Osteoblast (primary cell): ENCODE results near the gene TRMT112. TPM values are rescaled to one million over a fixed set of nuclear protein-coding genes. Genes with fewer than 3 reads are reported as not detected.

Experiments used
- DNase-seq: peaks from one replicate; pipeline ENCODE4 v3.0.0; 2011; ENCODE audit warnings: low spot score, mixed read lengths; ENCODE audit not compliant: insufficient read length; ENCODE audit errors: missing footprints
- H2AFZ ChIP-seq: 2 replicates; pipeline ENCODE4 v1.6.0; 2011; ENCODE audit warnings: mild to moderate bottlenecking, low read length
- H3K27ac ChIP-seq: 2 replicates; pipeline ENCODE4 v1.5.1; 2011; ENCODE audit warnings: mild to moderate bottlenecking, low read depth, low read length, moderate library complexity
- H3K27me3 ChIP-seq: 2 replicates; pipeline ENCODE4 v1.6.0; 2012; ENCODE audit warnings: mild to moderate bottlenecking, control low read depth, inconsistent platforms, low read length, moderate library complexity; ENCODE audit not compliant: insufficient read depth
- H3K36me3 ChIP-seq: 2 replicates; pipeline ENCODE4 v1.5.1; 2011; ENCODE audit warnings: mild to moderate bottlenecking, low read length, control low read depth, moderate library complexity; ENCODE audit not compliant: insufficient read depth
- H3K4me1 ChIP-seq: 2 replicates; pipeline ENCODE4 v1.5.1; 2011; ENCODE audit warnings: mild to moderate bottlenecking, low read length, control low read depth, moderate library complexity; ENCODE audit not compliant: insufficient read depth
- H3K4me2 ChIP-seq: 2 replicates; pipeline ENCODE4 v1.6.0; 2011; ENCODE audit warnings: mild to moderate bottlenecking, low read length; ENCODE audit not compliant: insufficient read depth
- H3K4me3 ChIP-seq: fragments of 200-600 bp; sonication (generic); 3 replicates; pipeline ENCODE4 v1.5.1; 2012; ENCODE audit warnings: mild to moderate bottlenecking, low read length, inconsistent platforms; ENCODE audit not compliant: insufficient read depth
- H3K79me2 ChIP-seq: 2 replicates; pipeline ENCODE4 v1.6.0; 2012; ENCODE audit warnings: mild to moderate bottlenecking, low read length, control low read depth, inconsistent platforms; ENCODE audit not compliant: insufficient read depth
- H3K9me3 ChIP-seq: 2 replicates; pipeline ENCODE4 v1.5.1; 2011; ENCODE audit warnings: low read depth, low read length, control low read depth
- H4K20me1 ChIP-seq: 2 replicates; pipeline ENCODE4 v1.6.0; 2012; ENCODE audit warnings: mild to moderate bottlenecking, low read length, control low read depth; ENCODE audit not compliant: insufficient read depth
- total RNA-seq: library from RNA; depleted of rRNA; stranded (reverse); fragments of >200 nt; gene quantifications from 2 replicates; pipeline ENCODE4 v1.2.3, GENCODE V29; 2012
- TF ChIP-seq, protein P1 (sequence below): IDR thresholded peaks from 2 replicates; pipeline ENCODE4 v1.5.1; 2011; ENCODE audit warnings: mild to moderate bottlenecking, low read depth, low read length, moderate library complexity; ENCODE audit errors: extremely low read depth

The TRMT112 gene
- total RNA-seq, 1 donor = 123 TPM

- Histone ChIP-seq H3K27me3 (peaks cover 97% of the 10 kb centered on the region), H3K79me2 (no peaks in the 10 kb centered on the region), H3K4me2 (no peak overlapping the region), H3K36me3 (no peaks in the 10 kb centered on the region), H3K4me1 (peaks cover 5% of the 10 kb centered on the region), H4K20me1 (peaks cover 2% of the 10 kb centered on the region), H3K27ac (no peak overlapping the region), H3K4me3 (no peak overlapping the region), H2AFZ (no peak overlapping the region), H3K9me3 (no peaks in the 10 kb centered on the region)
- TF ChIP-seq, protein P1, sequence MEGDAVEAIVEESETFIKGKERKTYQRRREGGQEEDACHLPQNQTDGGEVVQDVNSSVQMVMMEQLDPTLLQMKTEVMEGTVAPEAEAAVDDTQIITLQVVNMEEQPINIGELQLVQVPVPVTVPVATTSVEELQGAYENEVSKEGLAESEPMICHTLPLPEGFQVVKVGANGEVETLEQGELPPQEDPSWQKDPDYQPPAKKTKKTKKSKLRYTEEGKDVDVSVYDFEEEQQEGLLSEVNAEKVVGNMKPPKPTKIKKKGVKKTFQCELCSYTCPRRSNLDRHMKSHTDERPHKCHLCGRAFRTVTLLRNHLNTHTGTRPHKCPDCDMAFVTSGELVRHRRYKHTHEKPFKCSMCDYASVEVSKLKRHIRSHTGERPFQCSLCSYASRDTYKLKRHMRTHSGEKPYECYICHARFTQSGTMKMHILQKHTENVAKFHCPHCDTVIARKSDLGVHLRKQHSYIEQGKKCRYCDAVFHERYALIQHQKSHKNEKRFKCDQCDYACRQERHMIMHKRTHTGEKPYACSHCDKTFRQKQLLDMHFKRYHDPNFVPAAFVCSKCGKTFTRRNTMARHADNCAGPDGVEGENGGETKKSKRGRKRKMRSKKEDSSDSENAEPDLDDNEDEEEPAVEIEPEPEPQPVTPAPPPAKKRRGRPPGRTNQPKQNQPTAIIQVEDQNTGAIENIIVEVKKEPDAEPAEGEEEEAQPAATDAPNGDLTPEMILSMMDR = no peak
- peak; percentile 94 for DNase-seq
These were observed 22.6 kb downstream of the TRMT112 start for GRCh38 chr11:64294774-64295173.

DNA sequence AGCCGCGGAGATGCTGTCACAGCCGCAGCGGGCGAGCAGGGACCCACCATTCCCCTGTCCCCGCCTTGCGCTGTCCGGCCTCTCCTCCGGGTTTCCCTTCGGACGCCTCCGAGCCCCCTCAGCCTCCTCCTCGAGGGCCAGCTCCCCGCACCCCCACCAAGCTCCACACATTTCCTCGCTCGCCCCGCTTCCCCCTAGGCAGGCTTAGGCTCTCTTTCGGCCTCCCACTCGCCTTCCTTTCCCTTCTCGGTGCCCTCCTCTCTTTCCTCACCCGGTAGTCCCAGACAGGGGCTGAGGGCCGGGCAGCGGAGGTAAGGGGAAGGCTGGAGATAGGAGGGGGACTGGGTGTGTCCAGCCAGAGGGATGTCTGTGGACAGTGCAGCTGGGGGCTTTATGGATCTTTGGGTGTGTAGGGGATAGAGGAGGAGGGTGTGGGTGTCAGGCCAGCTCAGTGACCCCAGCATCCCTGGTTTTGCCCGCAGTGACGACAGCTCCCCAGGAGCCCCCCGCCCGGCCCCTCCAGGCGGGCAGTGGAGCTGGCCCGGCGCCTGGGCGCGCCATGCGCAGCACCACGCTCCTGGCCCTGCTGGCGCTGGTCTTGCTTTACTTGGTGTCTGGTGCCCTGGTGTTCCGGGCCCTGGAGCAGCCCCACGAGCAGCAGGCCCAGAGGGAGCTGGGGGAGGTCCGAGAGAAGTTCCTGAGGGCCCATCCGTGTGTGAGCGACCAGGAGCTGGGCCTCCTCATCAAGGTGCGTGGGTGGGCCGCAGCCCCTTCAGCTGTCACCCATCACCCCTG is 24.7 kb downstream of the TRMT112 start:
- H3K4me1 ChIP-seq = no peaks in the 10 kb centered on the region
- TF ChIP-seq, protein P1 = no peak
- peaks cover 2% of the 10 kb centered on the region for H4K20me1 ChIP-seq
- H3K4me2 ChIP-seq = no peak overlapping the region
- peak; percentile 89 for DNase-seq
- H3K9me3 ChIP-seq = no peaks in the 10 kb centered on the region
- H2AFZ ChIP-seq = no peak overlapping the region
- peak overlapping the region; percentile 47 for H3K4me3 ChIP-seq
- no peaks in the 10 kb centered on the region for H3K79me2 ChIP-seq
- H3K36me3 ChIP-seq = no peaks in the 10 kb centered on the region
- H3K27ac ChIP-seq = no peak overlapping the region
- H3K27me3 ChIP-seq = peaks cover 76% of the 10 kb centered on the region

DNA sequence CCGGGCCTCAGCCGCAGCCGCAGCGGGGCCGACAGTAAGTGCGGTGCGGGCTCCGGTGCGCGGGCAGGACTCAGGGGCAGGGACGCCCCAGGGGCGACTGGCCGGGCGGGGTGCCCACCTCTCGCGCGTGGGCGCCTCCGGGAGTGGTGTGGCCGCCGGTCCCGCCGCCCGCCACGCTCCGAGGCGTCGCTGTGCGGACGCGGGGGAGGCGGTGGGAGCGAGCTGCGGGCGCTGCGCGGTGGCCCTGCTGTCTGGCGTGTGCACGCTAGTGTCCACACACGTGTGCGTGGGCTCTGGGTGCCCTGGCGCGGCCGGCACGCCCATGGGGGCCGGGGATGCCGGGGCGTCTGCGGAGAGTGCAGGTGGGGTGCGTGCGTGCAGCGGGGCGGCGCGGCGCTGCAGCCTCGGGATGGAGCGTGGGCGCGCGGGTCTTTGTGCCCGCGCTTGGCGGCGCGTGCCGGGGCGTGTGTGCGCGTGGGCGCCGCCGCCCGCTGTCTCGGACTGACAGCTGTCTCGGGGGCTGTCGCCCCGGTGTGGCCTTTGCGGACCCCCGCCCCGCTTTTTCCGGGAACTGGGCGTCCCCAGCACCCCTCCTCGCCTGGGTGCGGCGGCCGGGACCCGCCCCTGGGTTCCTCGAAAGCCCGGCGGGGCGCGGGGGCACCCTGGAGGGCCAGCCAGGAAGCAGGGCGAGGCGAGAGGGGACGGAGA is 25.5 kb downstream of the TRMT112 start:
- Histone ChIP-seq H3K4me2 (no peak overlapping the region), H2AFZ (no peak overlapping the region), H3K27ac (no peak overlapping the region), H3K9me3 (no peaks in the 10 kb centered on the region), H3K79me2 (no peaks in the 10 kb centered on the region), H3K4me1 (no peaks in the 10 kb centered on the region), H3K4me3 (peak overlapping the region; percentile 47), H4K20me1 (peaks cover 2% of the 10 kb centered on the region), H3K27me3 (peaks cover 69% of the 10 kb centered on the region), H3K36me3 (no peaks in the 10 kb centered on the region)
- DNase-seq = peak; percentile 82
- TF ChIP-seq, protein P1 = no peak

- TF ChIP-seq, protein P1 = no peak
- Histone ChIP-seq H3K27ac (no peak within 1 kb of the TSS), H3K27me3 (peaks cover 63% of the 10 kb centered on the region)
These were observed 26.1 kb downstream of the TRMT112 start, which contains the start of gene KCNK4 for GRCh38 chr11:64291262-64291751. Gene KCNK4, plus strand, starts transcription at chr11:64291302. Its CDS starts 1,717 bp downstream, at chr11:64293019.

More at GRCh38 chr11:64291262-64291751, 26.1 kb downstream of the TRMT112 start, which contains the start of gene KCNK4:
- peak; percentile 64 for DNase-seq
- H3K4me2 ChIP-seq = no peak within 1 kb of the TSS
- H2AFZ ChIP-seq = no peak within 1 kb of the TSS
- H3K4me1 ChIP-seq = peaks cover 2% of the 10 kb centered on the region
- H3K9me3 ChIP-seq = no peaks in the 10 kb centered on the region
- peaks cover 2% of the 10 kb centered on the region for H3K79me2 ChIP-seq
- peaks cover 2% of the 10 kb centered on the region for H4K20me1 ChIP-seq
- no peaks in the 10 kb centered on the region for H3K36me3 ChIP-seq
- H3K4me3 ChIP-seq = peak within 1 kb of the TSS; percentile 47
